ENCODE measurements around the gene CRMP1. TPM values are rescaled to one million over a fixed set of nuclear protein-coding genes. Genes with fewer than 3 reads are reported as not detected.

The CRMP1 gene
- total and polyA plus RNA-seq, 2 of the 4 experiments (the other 2 are of a cell fraction): 4.1 to 7.4 TPM

GRCh38 chr4:5931526-5931925 is 38.6 kb upstream of the CRMP1 start:
- H4K91ac ChIP-seq (ENCODE audit: insufficient read depth, low read depth, low read length): no peak overlapping the region
- no peaks in the 10 kb centered on the region for H3K36me3 ChIP-seq (ENCODE audit: control insufficient read depth, insufficient read depth, low read length)
- H2BK120ac ChIP-seq (ENCODE audit: low read depth, low read length): no peak overlapping the region
- TF ChIP-seq POLR2A (IDR thresholded peaks at IDR 0.05; ENCODE audit: low read depth, low read length) (no peak), FOS (IDR thresholded peaks at IDR 0.05; ENCODE audit: low read depth, low read length) (no peak), CTCF (conservative IDR thresholded peaks at IDR 0.05; ENCODE audit: low read depth, low read length) (no peak)
- in situ Hi-C loops (cut with MboI; ENCODE audit: low sequenced_read_pairs): no loop called here
- no peak overlapping the region for H2BK20ac ChIP-seq (ENCODE audit: low read depth, low read length)
- intact Hi-C loops (cut with micrococcal nuclease): no loop called here
- no peaks in the 10 kb centered on the region for H3K9me1 ChIP-seq (ENCODE audit: insufficient read depth, low read length)
- no peak overlapping the region for H3K18ac ChIP-seq (ENCODE audit: low read depth, low read length)
- ChIA-PET POLR2A (ENCODE audit: unreplicated experiment) (no interaction called here), CTCF (no interaction called here)
- H4K8ac ChIP-seq (ENCODE audit: low read depth in 2 of 2, low read length in 2 of 2): no peak overlapping the region
- no peak overlapping the region for H3K4ac ChIP-seq (ENCODE audit: low read depth, low read length)
- WGBS, 2 experiments (ENCODE audit: extremely low coverage in 2 of 2, insufficient read length in 1 of 2): 27% methylated on average over 3 of the region's 9 CpGs; no CpG with 5 or more reads in 1 of the 2 experiments
- no peak overlapping the region for H2AFZ ChIP-seq (replicated peaks; ENCODE audit: low read length, poor library complexity)
- no peak overlapping the region for H3K9ac ChIP-seq (ENCODE audit: low read depth, low read length)
- no peak overlapping the region for H3K4me2 ChIP-seq (ENCODE audit: low read depth, low read length)
- no peaks in the 10 kb centered on the region for H3K4me1 ChIP-seq (ENCODE audit: control insufficient read depth, insufficient read depth, low read length)
- H2AK9ac ChIP-seq (replicated peaks; ENCODE audit: low read depth, low read length, poor library complexity): no peak overlapping the region
- dilution Hi-C loops (cut with HindIII; ENCODE audit: low sequenced_read_pairs, unreplicated experiment): no loop called here
- no peak overlapping the region for H2BK15ac ChIP-seq (ENCODE audit: low read depth, low read length)
- no peak overlapping the region for H3K14ac ChIP-seq (replicated peaks; ENCODE audit: low read depth, low read length)
- no peaks in the 10 kb centered on the region for H3K9me3 ChIP-seq (ENCODE audit: control insufficient read depth, insufficient read depth, low read length)
- H4K20me1 ChIP-seq (ENCODE audit: insufficient read depth, low read length): no peaks in the 10 kb centered on the region
- H3K27ac ChIP-seq (ENCODE audit: insufficient read depth, low read length): no peak overlapping the region
- no peak overlapping the region for H3K23ac ChIP-seq (ENCODE audit: low read depth, low read length)
- no peak overlapping the region for H4K5ac ChIP-seq (ENCODE audit: low read depth, low read length)
- no peak for DNase-seq
- ATAC-seq (ENCODE audit: low read depth): no peak
- no TSS peak for BruUV-seq (replicated peaks)
- no peak overlapping the region for H3K56ac ChIP-seq (ENCODE audit: extremely low read depth, insufficient read depth, low read length)
- peaks cover 15% of the 10 kb centered on the region for H3K27me3 ChIP-seq (ENCODE audit: control insufficient read depth, insufficient read depth, low read length)
- no peak overlapping the region for H2AK5ac ChIP-seq (ENCODE audit: low read depth, low read length)
- no peak overlapping the region for H2BK5ac ChIP-seq (ENCODE audit: low read depth, low read length, poor library complexity, severe bottlenecking)
- no peak overlapping the region for H3K4me3 ChIP-seq (ENCODE audit: insufficient read depth, low read depth, low read length)
- no peaks in the 10 kb centered on the region for H3K79me1 ChIP-seq (ENCODE audit: low read depth in 1 of 2, low read length in 2 of 2)
